Neural progenitor cell (in vitro differentiated cells): ENCODE measurements around the gene DTX3L. TPM values are rescaled to one million over a fixed set of nuclear protein-coding genes. Genes with fewer than 3 reads are reported as not detected.

Experiments
- DNase-seq: peaks from one replicate; pipeline ENCODE4 v3.0.0-alpha.2; 2016; ENCODE audit warnings: low spot score
- H2AFZ ChIP-seq: fragments of 200-600 bp; sonication (generic); replicated peaks from 2 replicates; pipeline ENCODE4 v1.6.1; 2016; ENCODE audit warnings: antibody characterized with exemption
- H3F3A ChIP-seq: fragments of 200-600 bp; sonication (generic); 2 replicates; pipeline ENCODE4 v1.6.1; 2016; ENCODE audit warnings: antibody characterized with exemption, low read depth
- H3K27ac ChIP-seq: fragments of 200-600 bp; sonication (generic); 2 replicates; pipeline ENCODE4 v1.5.1; 2016; ENCODE audit warnings: mild to moderate bottlenecking
- H3K27me3 ChIP-seq: fragments of 200-600 bp; sonication (generic); 2 replicates; pipeline ENCODE4 v1.6.1; 2016; ENCODE audit warnings: mild to moderate bottlenecking, moderate library complexity
- H3K36me3 ChIP-seq: fragments of 200-600 bp; sonication (generic); 2 replicates; pipeline ENCODE4 v1.5.1; 2016
- H3K4me1 ChIP-seq: fragments of 200-600 bp; sonication (generic); 2 replicates; pipeline ENCODE4 v1.6.1; 2016; ENCODE audit warnings: mixed run types
- H3K4me2 ChIP-seq: fragments of 200-600 bp; sonication (generic); 2 replicates; pipeline ENCODE4 v1.6.1; 2016
- H3K4me3 ChIP-seq: fragments of 200-600 bp; sonication (generic); 2 replicates; pipeline ENCODE4 v1.5.1; 2016
- H3K79me2 ChIP-seq: fragments of 200-600 bp; sonication (generic); 2 replicates; pipeline ENCODE4 v1.6.1; 2016; ENCODE audit warnings: low read depth
- H3K9ac ChIP-seq: fragments of 200-600 bp; sonication (generic); 2 replicates; pipeline ENCODE4 v1.6.1; 2016
- H3K9me3 ChIP-seq: fragments of 200-600 bp; sonication (generic); 2 replicates; pipeline ENCODE4 v1.5.1; 2016; ENCODE audit warnings: low read depth
- H4K20me1 ChIP-seq: fragments of 200-600 bp; sonication (generic); 2 replicates; pipeline ENCODE4 v1.6.1; 2016; ENCODE audit warnings: low read depth
- H3K27ac Mint-ChIP-seq: 3 replicates; pipeline ENCODE4 v1.8.0; 2021; ENCODE audit warnings: mixed read lengths
- H3K27me3 Mint-ChIP-seq: 2 replicates; pipeline ENCODE4 v1.8.0; 2022; ENCODE audit warnings: low read depth, mild to moderate bottlenecking, inconsistent platforms, moderate library complexity, mixed read lengths; ENCODE audit not compliant: insufficient read depth
- H3K36me3 Mint-ChIP-seq: 3 replicates; pipeline ENCODE4 v1.8.0; 2021; ENCODE audit warnings: mixed read lengths
- H3K4me1 Mint-ChIP-seq: 3 replicates; pipeline ENCODE4 v1.8.0; 2021; ENCODE audit warnings: mixed read lengths
- H3K4me3 Mint-ChIP-seq: 3 replicates; pipeline ENCODE4 v1.8.0; 2021; ENCODE audit warnings: mild to moderate bottlenecking, moderate library complexity, mixed read lengths
- H3K9me3 Mint-ChIP-seq: 3 replicates; pipeline ENCODE4 v1.8.0; 2020; ENCODE audit warnings: mixed read lengths
- EZH2 ChIP-seq: fragments of 200-600 bp; sonication (generic); IDR thresholded peaks from 2 replicates; pipeline ENCODE4 v1.6.1; 2017; ENCODE audit warnings: antibody characterized with exemption, mild to moderate bottlenecking, moderate library complexity
- EZH2phosphoT487 ChIP-seq: fragments of 200-600 bp; sonication (generic); IDR thresholded peaks from 2 replicates; pipeline ENCODE4 v1.6.1; 2017; ENCODE audit warnings: antibody characterized with exemption
- total RNA-seq: library from RNA; depleted of rRNA; stranded (reverse); fragments of >200 nt; gene quantifications from 2 replicates; pipeline ENCODE4 v1.2.3, GENCODE V29; 2015; ENCODE audit warnings: low replicate concordance
- TF ChIP-seq, protein P1 (sequence below): fragments of 200-600 bp; sonication (generic); IDR thresholded peaks from 2 replicates; pipeline ENCODE4 v1.5.1; 2017; ENCODE audit warnings: antibody characterized with exemption, mild to moderate bottlenecking

The DTX3L gene
- total RNA-seq, 1 donor from 2014 or later: 3.2 TPM

DNA sequence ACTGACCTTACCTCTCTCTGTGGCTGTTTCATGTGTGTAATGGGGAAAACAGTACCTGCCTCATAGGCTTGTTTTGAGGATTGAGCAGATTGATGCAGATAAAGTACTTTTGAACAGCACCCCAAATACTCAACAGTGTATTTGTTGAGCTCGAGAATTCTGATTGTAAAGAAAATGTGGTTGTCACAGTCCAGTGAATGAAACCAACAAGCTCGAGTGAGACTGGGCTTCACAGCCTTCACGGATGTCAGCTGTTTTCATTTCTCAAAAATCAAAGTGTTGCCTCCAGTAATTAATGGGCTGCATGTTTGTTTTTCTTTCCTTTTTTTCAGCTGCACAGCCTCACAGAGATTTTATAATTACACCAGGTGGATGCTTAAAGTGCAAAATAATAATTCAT, 57.0 kb downstream of the DTX3L start:
- Histone ChIP-seq H3K4me2 (no peak overlapping the region), H3K9me3 (no peaks in the 10 kb centered on the region), H3K27ac (no peak overlapping the region), H2AFZ (no peak overlapping the region), H3K9ac (no peak overlapping the region), H3K27me3 (no peaks in the 10 kb centered on the region), H3K4me3 (no peak overlapping the region), H4K20me1 (no peaks in the 10 kb centered on the region), H3K36me3 (no peaks in the 10 kb centered on the region), H3K79me2 (no peaks in the 10 kb centered on the region), H3K4me1 (peaks cover 6% of the 10 kb centered on the region), H3F3A (no peaks in the 10 kb centered on the region)
- Mint-ChIP-seq H3K36me3 (no peaks in the 10 kb centered on the region), H3K4me1 (peaks cover 4% of the 10 kb centered on the region), H3K27me3 (peaks cover 4% of the 10 kb centered on the region), H3K4me3 (no peak overlapping the region), H3K9me3 (no peaks in the 10 kb centered on the region), H3K27ac (no peak overlapping the region)
- TF ChIP-seq EZH2 (no peak), EZH2phosphoT487 (no peak)
- TF ChIP-seq, protein P1, sequence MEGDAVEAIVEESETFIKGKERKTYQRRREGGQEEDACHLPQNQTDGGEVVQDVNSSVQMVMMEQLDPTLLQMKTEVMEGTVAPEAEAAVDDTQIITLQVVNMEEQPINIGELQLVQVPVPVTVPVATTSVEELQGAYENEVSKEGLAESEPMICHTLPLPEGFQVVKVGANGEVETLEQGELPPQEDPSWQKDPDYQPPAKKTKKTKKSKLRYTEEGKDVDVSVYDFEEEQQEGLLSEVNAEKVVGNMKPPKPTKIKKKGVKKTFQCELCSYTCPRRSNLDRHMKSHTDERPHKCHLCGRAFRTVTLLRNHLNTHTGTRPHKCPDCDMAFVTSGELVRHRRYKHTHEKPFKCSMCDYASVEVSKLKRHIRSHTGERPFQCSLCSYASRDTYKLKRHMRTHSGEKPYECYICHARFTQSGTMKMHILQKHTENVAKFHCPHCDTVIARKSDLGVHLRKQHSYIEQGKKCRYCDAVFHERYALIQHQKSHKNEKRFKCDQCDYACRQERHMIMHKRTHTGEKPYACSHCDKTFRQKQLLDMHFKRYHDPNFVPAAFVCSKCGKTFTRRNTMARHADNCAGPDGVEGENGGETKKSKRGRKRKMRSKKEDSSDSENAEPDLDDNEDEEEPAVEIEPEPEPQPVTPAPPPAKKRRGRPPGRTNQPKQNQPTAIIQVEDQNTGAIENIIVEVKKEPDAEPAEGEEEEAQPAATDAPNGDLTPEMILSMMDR: no peak
- DNase-seq: no peak

DNA sequence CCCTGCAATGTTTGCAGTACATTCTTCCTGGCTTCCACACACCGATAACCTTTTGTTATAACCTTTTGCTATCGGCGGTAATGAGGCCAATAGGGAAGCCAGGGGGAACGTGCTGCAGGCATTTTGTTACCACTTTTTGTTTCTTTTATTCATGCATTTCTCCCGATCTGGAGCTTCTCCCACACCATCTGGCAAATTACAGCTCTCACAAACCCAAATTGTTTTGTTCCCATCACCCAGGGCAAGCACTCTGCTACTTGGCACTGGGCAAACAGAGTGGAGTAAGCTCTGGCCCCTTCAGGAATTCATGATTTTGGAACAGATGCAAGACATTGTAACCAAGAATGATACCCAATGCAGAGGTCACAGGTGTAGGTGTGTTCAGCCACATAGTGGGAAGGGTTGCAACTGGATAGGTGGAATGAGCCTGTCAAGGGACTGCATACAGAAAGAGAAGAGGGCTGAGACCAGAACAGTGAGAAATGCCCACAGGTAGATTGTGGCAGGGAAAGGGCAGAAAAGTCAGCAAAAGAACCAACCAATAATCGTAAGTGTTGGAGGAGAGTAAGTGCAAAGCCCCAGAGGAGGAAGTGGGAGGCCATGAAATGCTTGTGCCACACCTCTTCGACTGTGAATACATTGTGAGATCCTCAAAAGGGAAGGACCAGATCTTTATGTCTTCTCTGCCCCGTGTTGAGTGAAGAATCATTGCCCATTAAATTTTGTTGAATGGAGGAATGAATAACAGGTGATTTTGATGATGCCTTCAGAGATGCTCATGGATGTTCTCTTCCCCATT, 59.1 kb downstream of the DTX3L start:
- H3K4me3 ChIP-seq: no peak overlapping the region
- H3K36me3 ChIP-seq: no peaks in the 10 kb centered on the region
- peak overlapping the region; percentile 52 for H2AFZ ChIP-seq
- Mint-ChIP-seq H3K27me3 (no peaks in the 10 kb centered on the region), H3K4me1 (peaks cover 4% of the 10 kb centered on the region), H3K9me3 (no peaks in the 10 kb centered on the region), H3K4me3 (no peak overlapping the region), H3K27ac (no peak overlapping the region), H3K36me3 (no peaks in the 10 kb centered on the region)
- DNase-seq: no peak
- no peaks in the 10 kb centered on the region for H4K20me1 ChIP-seq
- no peak overlapping the region for H3K9ac ChIP-seq
- H3K79me2 ChIP-seq: no peaks in the 10 kb centered on the region
- H3K27me3 ChIP-seq: no peaks in the 10 kb centered on the region
- H3K9me3 ChIP-seq: no peaks in the 10 kb centered on the region
- no peak overlapping the region for H3K27ac ChIP-seq
- H3K4me2 ChIP-seq: no peak overlapping the region
- H3F3A ChIP-seq: no peaks in the 10 kb centered on the region
- TF ChIP-seq EZH2: no peak
- TF ChIP-seq, protein P1: no peak
- TF ChIP-seq EZH2phosphoT487: no peak
- H3K4me1 ChIP-seq: peaks cover 6% of the 10 kb centered on the region

Other genes with a start within 250 kb of the DTX3L start
- not detected in 2 replicates for gene CSTA, start 239.1 kb upstream of the DTX3L start, total RNA-seq
- gene MIX23, start 181.1 kb upstream of the DTX3L start, total RNA-seq: 52.9 and 104 TPM in 2 replicates
- 29.3 and 66.1 TPM in 2 replicates for gene FAM162A, start 180.2 kb upstream of the DTX3L start, total RNA-seq
- gene WDR5B, start 148.3 kb upstream of the DTX3L start, total RNA-seq: 7.8 and 11.8 TPM in 2 replicates
- 36.9 and 37.1 TPM in 2 replicates for gene KPNA1, start 49.4 kb upstream of the DTX3L start, total RNA-seq
- 1.0 and 1.2 TPM in 2 replicates for gene PARP9, start within 50 bp of the DTX3L start, total RNA-seq
- gene PARP15, start 13.3 kb downstream of the DTX3L start, total RNA-seq: 0.06 TPM in 1 of 2 replicates, not detected in the other
- gene PARP14, start 116.5 kb downstream of the DTX3L start, total RNA-seq: 2.6 and 6.1 TPM in 2 replicates
- 11.1 and 15.0 TPM in 2 replicates for gene HSPBAP1, start 229.5 kb downstream of the DTX3L start, total RNA-seq
- 20.9 and 21.6 TPM in 2 replicates for gene SLC49A4, start 230.7 kb downstream of the DTX3L start, total RNA-seq